ENCODE results near the gene PDCD7.
"Not testable (repeated sequence)": the region's sequence is repeated elsewhere in the genome, so short reads cannot be mapped to it uniquely, and the experiment has no call there.

Gene PDCD7

GRCh38 chr15:65095011-65095746, 38.4 kb downstream of the PDCD7 start:
- no peak overlapping the region for H3K4me3 ChIP-seq (ENCODE audit: low read depth, low read length)
- no peak for TF ChIP-seq CTCF (IDR thresholded peaks at IDR 0.05; ENCODE audit: low read depth, low read length)

- H3K4me3 ChIP-seq (ENCODE audit: low read depth, low read length): no peak overlapping the region
- TF ChIP-seq CTCF (IDR thresholded peaks at IDR 0.05; ENCODE audit: low read depth, low read length): no peak
Measured at GRCh38 chr15:65094294-65094995, 39.2 kb downstream of the PDCD7 start.

GRCh38 chr15:65093793-65094170, 39.8 kb downstream of the PDCD7 start:
- not testable (repeated sequence) for H3K4me3 ChIP-seq (ENCODE audit: low read depth, low read length)

GRCh38 chr15:65092911-65093792, 40.5 kb downstream of the PDCD7 start:
- TF ChIP-seq CTCF (IDR thresholded peaks at IDR 0.05; ENCODE audit: low read depth, low read length): no peak

GRCh38 chr15:65091946-65092770, 41.5 kb downstream of the PDCD7 start:
- H3K4me3 ChIP-seq (ENCODE audit: low read depth, low read length): no peak overlapping the region
- TF ChIP-seq CTCF (IDR thresholded peaks at IDR 0.05; ENCODE audit: low read depth, low read length): no peak

More at GRCh38 chr15:65092911-65093792, 40.5 kb downstream of the PDCD7 start:
- H3K4me3 ChIP-seq (ENCODE audit: low read depth, low read length): no peak overlapping the region

GRCh38 chr15:65089206-65089824, 44.3 kb downstream of the PDCD7 start:
- TF ChIP-seq CTCF (IDR thresholded peaks at IDR 0.05; ENCODE audit: low read depth, low read length): no peak
- no peak overlapping the region for H3K4me3 ChIP-seq (ENCODE audit: low read depth, low read length)

- no peak for TF ChIP-seq CTCF (IDR thresholded peaks at IDR 0.05; ENCODE audit: low read depth, low read length)
Measured at GRCh38 chr15:65088643-65089021, 45.0 kb downstream of the PDCD7 start.

More at GRCh38 chr15:65088643-65089021, 45.0 kb downstream of the PDCD7 start:
- H3K4me3 ChIP-seq (ENCODE audit: low read depth, low read length): no peak overlapping the region

Data from WI38 (cell line).